ENCODE measurements around the gene CCDC92.

CCDC92 gene

GRCh38 chr12:123941000-123941399 lies 31.6 kb downstream of the CCDC92 start:
- H3K4me1 Mint-ChIP-seq, result peaks cover 38% of the 10 kb centered on the region

DNA sequence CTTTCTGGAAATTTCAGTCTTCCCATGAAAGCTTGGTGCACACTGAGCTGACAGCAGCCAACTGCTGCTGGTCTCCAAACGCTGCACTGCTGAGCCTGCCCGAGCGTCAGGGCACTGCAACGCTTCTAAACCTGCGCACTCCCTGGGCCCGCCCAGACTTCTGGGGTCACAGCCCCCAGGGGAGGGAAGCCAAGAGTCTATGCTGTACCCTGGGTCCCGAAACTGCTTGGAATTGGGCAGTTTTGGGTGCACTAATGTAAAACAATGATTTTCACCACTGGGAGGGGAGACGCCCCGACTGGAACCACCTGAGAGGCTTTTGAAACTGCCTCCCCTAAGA lies 32.0 kb downstream of the CCDC92 start:
- H3K27ac Mint-ChIP-seq, result peak overlapping the region; percentile 26
- DNase-seq (ENCODE audit: low spot score in 2 of 2) (no peak), ATAC-seq (no peak)
- H3K36me3 Mint-ChIP-seq, result peaks cover 23% of the 10 kb centered on the region
- no peak overlapping the region for H3K4me3 Mint-ChIP-seq
- no peaks in the 10 kb centered on the region for H3K9me3 Mint-ChIP-seq
- peaks cover 38% of the 10 kb centered on the region for H3K4me1 Mint-ChIP-seq

More at GRCh38 chr12:123941000-123941399, 31.6 kb downstream of the CCDC92 start:
- Mint-ChIP-seq H3K36me3 (peaks cover 23% of the 10 kb centered on the region), H3K9me3 (no peaks in the 10 kb centered on the region), H3K4me3 (no peak overlapping the region), H3K27ac (peak overlapping the region; percentile 43)
- DNase-seq (ENCODE audit: low spot score in 2 of 2), result no peak
- ATAC-seq, result no peak

- peaks cover 38% of the 10 kb centered on the region for H3K4me1 Mint-ChIP-seq
- ATAC-seq (no peak), DNase-seq (ENCODE audit: low spot score in 2 of 2) (no peak)
- H3K27ac Mint-ChIP-seq, result peak overlapping the region; percentile 26
- H3K36me3 Mint-ChIP-seq, result peaks cover 23% of the 10 kb centered on the region
- H3K9me3 Mint-ChIP-seq, result no peaks in the 10 kb centered on the region
- no peak overlapping the region for H3K4me3 Mint-ChIP-seq
Measured at GRCh38 chr12:123939716-123940626, 32.7 kb downstream of the CCDC92 start.

DNA sequence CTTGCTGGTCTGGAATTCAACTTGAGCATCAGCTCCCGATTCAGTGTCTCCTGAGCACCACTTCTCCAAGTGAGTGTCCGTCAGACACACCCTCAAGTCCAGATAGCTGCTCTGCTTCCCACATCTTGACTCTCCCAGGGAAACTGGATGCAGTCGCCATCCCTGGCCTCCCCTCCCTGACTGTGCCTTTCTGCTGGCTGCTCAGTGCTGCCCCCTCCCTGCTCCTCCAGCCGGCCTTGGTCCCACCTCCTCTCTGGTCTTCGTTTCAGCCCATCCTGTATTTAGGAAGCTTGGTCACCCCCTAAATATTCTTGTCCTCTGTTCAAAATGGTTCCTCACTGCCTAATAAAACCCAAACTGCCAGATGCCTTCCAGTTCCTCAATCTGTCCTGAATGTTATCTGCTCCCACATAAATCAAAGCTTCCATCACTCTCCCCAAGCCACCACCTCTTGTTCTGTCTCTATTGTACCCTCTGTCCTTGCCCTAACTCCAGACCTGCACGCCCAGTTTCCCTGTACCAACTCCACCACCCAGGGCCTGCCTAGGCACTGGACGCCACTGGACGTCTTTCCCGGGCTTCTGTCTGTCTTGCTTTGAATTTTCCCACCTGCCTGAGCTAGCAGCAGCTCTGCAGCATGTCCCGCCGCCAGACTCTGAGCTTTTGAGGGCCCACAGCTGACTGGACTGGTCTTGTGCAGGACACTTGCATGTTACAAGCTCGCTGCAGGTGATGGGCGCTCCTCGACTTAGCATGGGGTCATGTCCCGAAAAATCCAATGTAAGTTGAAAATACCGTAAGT lies 33.8 kb downstream of the CCDC92 start:
- H3K36me3 Mint-ChIP-seq, result peaks cover 18% of the 10 kb centered on the region
- peaks cover 33% of the 10 kb centered on the region for H3K4me1 Mint-ChIP-seq
- H3K9me3 Mint-ChIP-seq, result no peaks in the 10 kb centered on the region
- ATAC-seq (no peak), DNase-seq (ENCODE audit: low spot score in 2 of 2) (no peak)
- peak overlapping the region; percentile 96 for H3K27ac Mint-ChIP-seq
- H3K4me3 Mint-ChIP-seq, result peak overlapping the region; percentile 75

DNA sequence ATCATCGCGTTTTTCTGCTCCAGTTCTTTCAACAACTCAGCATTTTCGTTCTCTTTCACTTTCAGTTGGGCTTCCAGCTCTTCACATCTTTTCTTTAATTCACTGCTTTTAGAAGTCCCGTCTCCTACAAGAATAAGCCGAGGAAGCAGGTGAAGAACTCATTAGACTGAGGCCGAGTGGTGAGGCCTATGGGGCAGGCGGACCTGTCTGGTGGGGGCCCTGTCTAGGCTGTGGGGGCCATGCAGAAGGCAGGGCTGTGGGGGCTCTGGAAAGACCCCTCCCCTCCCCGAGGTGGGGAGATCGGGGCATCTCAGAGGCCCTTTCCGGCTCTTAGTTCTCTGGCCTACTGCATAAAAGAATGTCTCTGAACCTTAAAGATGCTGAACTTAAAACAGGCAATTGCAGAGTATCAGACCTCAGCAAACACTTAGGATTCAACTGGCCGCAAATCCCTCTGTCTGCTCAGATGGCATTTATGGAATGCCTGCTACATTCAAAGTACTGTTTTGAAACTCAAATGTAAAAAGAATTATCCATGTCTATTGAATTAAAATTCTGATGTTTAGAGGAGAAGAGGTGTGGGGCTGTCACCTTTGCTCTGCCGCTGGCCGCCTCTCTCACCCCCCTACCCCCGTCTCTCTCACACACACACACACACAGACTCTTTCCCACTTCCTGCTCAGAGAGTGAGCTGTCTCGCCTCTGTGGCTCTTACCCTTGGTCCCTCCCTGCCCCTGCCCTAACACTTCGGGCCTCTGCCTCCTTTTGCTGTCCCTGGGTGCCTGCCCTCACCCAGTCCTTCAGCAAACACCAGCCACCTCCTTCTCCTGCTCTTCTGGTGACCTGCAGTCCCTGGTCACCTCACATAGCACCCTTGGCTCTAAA lies 34.7 kb downstream of the CCDC92 start:
- peaks cover 18% of the 10 kb centered on the region for H3K36me3 Mint-ChIP-seq
- peak; percentile 36 to 76 for DNase-seq (ENCODE audit: low spot score in 2 of 2)
- H3K9me3 Mint-ChIP-seq, result no peaks in the 10 kb centered on the region
- peak overlapping the region; percentile 75 for H3K4me3 Mint-ChIP-seq
- peak overlapping the region; percentile 96 for H3K27ac Mint-ChIP-seq
- ATAC-seq, result peak; percentile 98
- H3K4me1 Mint-ChIP-seq, result peaks cover 37% of the 10 kb centered on the region

- Mint-ChIP-seq H3K4me1 (peaks cover 42% of the 10 kb centered on the region), H3K4me3 (peak overlapping the region; percentile 75), H3K27ac (peak overlapping the region; percentile 96), H3K36me3 (peaks cover 12% of the 10 kb centered on the region), H3K9me3 (no peaks in the 10 kb centered on the region)
- DNase-seq (ENCODE audit: low spot score in 2 of 2), result no peak
- no peak for ATAC-seq
Measured at GRCh38 chr12:123936956-123937706, 35.5 kb downstream of the CCDC92 start.

- peak overlapping the region; percentile 23 for H3K27ac Mint-ChIP-seq
- peak overlapping the region; percentile 37 for H3K4me3 Mint-ChIP-seq
- ATAC-seq (no peak), DNase-seq (ENCODE audit: low spot score in 2 of 2) (no peak)
- H3K4me1 Mint-ChIP-seq, result peaks cover 49% of the 10 kb centered on the region
- H3K9me3 Mint-ChIP-seq, result no peaks in the 10 kb centered on the region
- peaks cover 7% of the 10 kb centered on the region for H3K36me3 Mint-ChIP-seq
Measured at GRCh38 chr12:123936471-123936870, 36.2 kb downstream of the CCDC92 start.

DNA sequence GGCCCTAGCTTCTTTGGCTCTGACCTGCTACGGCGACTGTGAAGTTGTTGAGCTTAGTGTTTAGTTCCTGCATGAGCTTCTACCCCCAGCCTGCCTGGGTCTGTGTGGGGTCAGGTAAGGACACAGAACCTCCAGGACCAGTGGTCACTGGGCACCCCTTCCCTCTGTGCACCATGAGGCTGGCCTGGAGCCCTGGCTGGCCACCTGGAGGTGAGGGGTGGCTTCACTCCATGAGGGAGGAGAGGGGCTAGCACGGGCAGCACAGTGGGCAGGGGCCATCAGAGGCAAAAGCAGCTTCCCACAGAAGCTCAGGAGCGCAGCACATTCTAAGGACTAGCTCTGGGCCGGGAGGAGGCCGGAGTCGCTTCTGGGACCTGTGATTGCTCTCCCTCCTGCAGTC lies 36.7 kb downstream of the CCDC92 start:
- ATAC-seq (no peak), DNase-seq (ENCODE audit: low spot score in 2 of 2) (no peak)
- Mint-ChIP-seq H3K27ac (peak overlapping the region; percentile 23), H3K4me1 (peaks cover 50% of the 10 kb centered on the region), H3K4me3 (peak overlapping the region; percentile 37), H3K9me3 (no peaks in the 10 kb centered on the region), H3K36me3 (peaks cover 7% of the 10 kb centered on the region)

DNA sequence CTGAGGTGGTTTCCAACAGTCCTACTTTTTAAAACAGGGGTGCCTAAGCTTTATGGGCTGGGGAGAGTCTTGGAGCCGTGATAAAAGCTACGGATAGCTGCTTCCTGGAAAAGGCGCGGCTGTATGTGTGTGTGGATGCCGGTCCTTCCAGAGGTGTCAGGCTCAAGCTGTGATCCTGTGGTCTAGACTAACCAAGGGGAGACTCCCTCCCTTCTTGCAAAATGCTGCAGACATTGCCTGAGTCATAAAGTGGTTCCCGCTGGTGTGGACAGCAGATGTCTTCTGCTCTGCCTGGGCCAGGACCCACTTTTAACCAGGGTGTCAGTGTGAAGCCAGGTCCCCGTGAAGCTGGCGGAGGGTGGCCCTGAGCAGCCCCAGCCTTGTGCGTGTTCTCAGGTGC lies 37.8 kb downstream of the CCDC92 start:
- Mint-ChIP-seq H3K27ac (no peak overlapping the region), H3K4me3 (no peak overlapping the region), H3K4me1 (peaks cover 46% of the 10 kb centered on the region), H3K36me3 (no peaks in the 10 kb centered on the region), H3K9me3 (no peaks in the 10 kb centered on the region)
- DNase-seq (ENCODE audit: low spot score in 2 of 2) (no peak), ATAC-seq (peak; percentile 39)

DNA sequence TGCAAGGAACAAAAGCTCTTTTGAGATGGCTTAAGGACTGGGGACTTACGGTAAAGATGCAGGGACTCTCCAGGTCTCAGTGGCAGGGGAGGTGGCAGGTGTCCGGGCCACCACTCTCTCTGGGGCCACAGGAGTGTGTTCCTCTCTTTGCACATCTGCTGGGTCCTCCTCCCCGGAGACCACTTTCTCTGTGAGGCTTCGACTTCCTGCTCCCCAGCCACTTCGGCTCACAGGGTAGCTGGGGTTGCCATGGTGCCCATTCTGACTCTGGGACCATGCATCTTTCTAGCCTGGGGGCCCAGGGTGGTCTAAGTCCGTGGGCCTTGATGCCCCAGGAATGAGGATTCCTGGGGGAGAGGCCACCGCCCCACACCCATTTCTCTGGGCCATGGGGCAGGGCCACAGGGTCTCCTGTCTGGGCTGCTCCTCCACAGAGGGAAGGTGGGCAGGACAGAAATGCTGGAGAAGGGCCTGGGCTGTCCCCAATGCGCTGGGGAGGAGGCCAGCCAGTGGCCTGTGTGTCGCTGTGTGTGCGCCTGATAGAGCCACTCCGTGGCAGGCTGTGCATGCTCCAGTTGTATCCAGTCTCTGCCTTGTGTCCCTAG lies 38.5 kb downstream of the CCDC92 start:
- no peak for ATAC-seq
- Mint-ChIP-seq H3K27ac (no peak overlapping the region), H3K4me1 (peaks cover 44% of the 10 kb centered on the region)

DNA sequence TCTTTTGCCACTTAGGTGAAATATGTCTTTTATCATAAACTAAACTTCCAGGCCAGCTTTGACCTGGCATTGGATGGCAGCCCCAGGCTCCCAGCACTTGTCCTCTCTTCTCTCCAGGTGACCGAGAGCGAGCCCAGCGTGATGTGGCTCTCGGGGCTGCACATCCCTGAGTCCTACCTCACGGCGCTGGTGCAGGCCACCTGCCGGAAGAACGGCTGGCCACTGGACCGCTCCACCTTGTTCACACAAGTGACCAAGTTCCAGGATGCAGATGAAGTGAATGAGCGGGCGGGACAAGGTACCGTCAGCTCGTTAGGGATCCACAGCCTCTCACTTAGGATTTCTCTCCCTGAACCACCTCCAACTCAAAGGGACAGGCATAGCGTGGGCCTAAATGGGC lies 39.4 kb downstream of the CCDC92 start:
- Mint-ChIP-seq H3K27ac (no peak overlapping the region), H3K4me1 (peaks cover 35% of the 10 kb centered on the region), H3K36me3 (no peaks in the 10 kb centered on the region), H3K4me3 (no peak overlapping the region), H3K9me3 (no peaks in the 10 kb centered on the region)
- DNase-seq (ENCODE audit: low spot score in 2 of 2) (no peak), ATAC-seq (no peak)

More for the DNA sequence above, 38.5 kb downstream of the CCDC92 start:
- Mint-ChIP-seq H3K36me3 (no peaks in the 10 kb centered on the region), H3K4me3 (no peak overlapping the region), H3K9me3 (no peaks in the 10 kb centered on the region)
- DNase-seq (ENCODE audit: low spot score in 2 of 2), result no peak

GRCh38 chr12:123931686-123932321 lies 40.8 kb downstream of the CCDC92 start:
- H3K4me1 Mint-ChIP-seq, result peaks cover 24% of the 10 kb centered on the region
- no peak overlapping the region for H3K27ac Mint-ChIP-seq
- H3K4me3 Mint-ChIP-seq, result no peak overlapping the region
- ATAC-seq (peak; percentile 55), DNase-seq (ENCODE audit: low spot score in 2 of 2) (no peak)
- H3K9me3 Mint-ChIP-seq, result no peaks in the 10 kb centered on the region
- H3K36me3 Mint-ChIP-seq, result no peaks in the 10 kb centered on the region

GRCh38 chr12:123929946-123930583 lies 42.6 kb downstream of the CCDC92 start:
- H3K4me1 Mint-ChIP-seq, result peaks cover 17% of the 10 kb centered on the region
- no peak for ATAC-seq
- H3K27ac Mint-ChIP-seq, result no peak overlapping the region
- H3K36me3 Mint-ChIP-seq, result no peaks in the 10 kb centered on the region
- no peak overlapping the region for H3K4me3 Mint-ChIP-seq
- no peaks in the 10 kb centered on the region for H3K9me3 Mint-ChIP-seq
- DNase-seq (ENCODE audit: low spot score in 2 of 2), result no peak
